Measurements from ENCODE around the gene DPH6.
"Not testable (repeated sequence)": the region's sequence is repeated elsewhere in the genome, so short reads cannot be mapped to it uniquely, and the experiment has no call there.

DPH6 gene

GRCh38 chr15:35437157-35437556 lies 108.8 kb downstream of the DPH6 start:
- no peak for DNase-seq (ENCODE audit: low spot score)

- DNase-seq (ENCODE audit: low spot score) = no peak
These were observed 109.5 kb downstream of the DPH6 start for GRCh38 chr15:35436422-35436821.

- no peak for DNase-seq (ENCODE audit: low spot score)
These were observed 114.7 kb downstream of the DPH6 start for GRCh38 chr15:35431281-35431680.

- DNase-seq (ENCODE audit: low spot score) = no peak
These were observed 115.7 kb downstream of the DPH6 start for GRCh38 chr15:35430301-35430700.

- no peak for DNase-seq (ENCODE audit: low spot score)
These were observed 118.5 kb downstream of the DPH6 start for GRCh38 chr15:35427496-35427895.

GRCh38 chr15:35427091-35427490 lies 118.9 kb downstream of the DPH6 start:
- no peak for DNase-seq (ENCODE audit: low spot score)

GRCh38 chr15:35410775-35411174 lies 135.2 kb downstream of the DPH6 start:
- DNase-seq (ENCODE audit: low spot score) = no peak

- no peak for DNase-seq (ENCODE audit: low spot score)
These were observed 146.1 kb downstream of the DPH6 start for GRCh38 chr15:35399901-35400300.

- no peak for DNase-seq (ENCODE audit: low spot score)
These were observed 148.9 kb downstream of the DPH6 start for GRCh38 chr15:35397027-35397426.

- no peak for DNase-seq (ENCODE audit: low spot score)
These were observed 151.5 kb downstream of the DPH6 start for GRCh38 chr15:35394416-35394815.

- DNase-seq (ENCODE audit: low spot score) = no peak
These were observed 152.6 kb downstream of the DPH6 start for GRCh38 chr15:35393398-35393797.

- not testable (repeated sequence) for DNase-seq (ENCODE audit: low spot score)
These were observed 154.5 kb downstream of the DPH6 start for GRCh38 chr15:35391408-35391984.

- no peak for DNase-seq (ENCODE audit: low spot score)
These were observed 162.5 kb downstream of the DPH6 start for GRCh38 chr15:35383506-35383905.

GRCh38 chr15:35381328-35381727 lies 164.6 kb downstream of the DPH6 start:
- DNase-seq (ENCODE audit: low spot score) = no peak

GRCh38 chr15:35379972-35380371 lies 166.0 kb downstream of the DPH6 start:
- no peak for DNase-seq (ENCODE audit: low spot score)

- not testable (repeated sequence) for DNase-seq (ENCODE audit: low spot score)
These were observed 167.5 kb downstream of the DPH6 start for GRCh38 chr15:35378454-35378853.

GRCh38 chr15:35376707-35377106 lies 169.3 kb downstream of the DPH6 start:
- no peak for DNase-seq (ENCODE audit: low spot score)

- no peak for DNase-seq (ENCODE audit: low spot score)
These were observed 171.3 kb downstream of the DPH6 start for GRCh38 chr15:35374661-35375060.

- DNase-seq (ENCODE audit: low spot score) = no peak
These were observed 183.7 kb downstream of the DPH6 start for GRCh38 chr15:35362195-35362829.

- no peak for DNase-seq (ENCODE audit: low spot score)
These were observed 187.1 kb downstream of the DPH6 start for GRCh38 chr15:35358824-35359223.

- DNase-seq (ENCODE audit: low spot score) = no peak
These were observed 194.9 kb downstream of the DPH6 start for GRCh38 chr15:35351059-35351458.

- DNase-seq (ENCODE audit: low spot score) = no peak
These were observed 196.0 kb downstream of the DPH6 start for GRCh38 chr15:35349916-35350315.

GRCh38 chr15:35330916-35331315 lies 215.0 kb downstream of the DPH6 start:
- no peak for DNase-seq (ENCODE audit: low spot score)

GRCh38 chr15:35330048-35330695 lies 215.8 kb downstream of the DPH6 start:
- DNase-seq (ENCODE audit: low spot score) = no peak
